ENCODE measurements around the gene ROBO1.

- no peak for TF ChIP-seq CTCF (IDR thresholded peaks at IDR 0.05)
- TF ChIP-seq EZH2phosphoT487 (IDR thresholded peaks at IDR 0.05), result no peak
These were observed 976.0 kb downstream of the ROBO1 start for GRCh38 chr3:78791753-78792152.
